ENCODE data around the gene SPDYA.

The SPDYA gene

DNA sequence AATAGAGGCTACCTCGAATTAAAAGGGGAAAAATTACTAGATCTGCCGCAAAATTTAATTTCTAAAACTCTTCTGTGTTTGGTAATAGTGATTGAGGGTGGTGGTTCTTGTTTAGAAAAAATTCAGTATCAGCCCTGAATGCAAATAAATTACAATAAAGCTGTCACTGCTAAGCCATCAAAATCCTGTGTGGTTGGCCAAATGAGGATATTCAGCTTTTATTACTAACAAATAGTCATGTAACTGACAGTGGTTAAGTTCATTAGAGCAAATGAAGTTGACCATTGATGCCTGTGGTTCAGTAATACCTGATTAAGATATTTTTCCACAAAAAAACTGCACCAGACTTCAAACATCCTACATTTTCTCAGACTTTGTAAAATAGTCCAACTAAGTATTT is 44.6 kb upstream of the SPDYA start:
- H4K20me1 ChIP-seq (ENCODE audit: insufficient read depth, low read length): peaks cover 84% of the 10 kb centered on the region
- H3K9me3 ChIP-seq (replicated peaks; ENCODE audit: insufficient read depth, low read length): no peaks in the 10 kb centered on the region
- no peak overlapping the region for H3K4me2 ChIP-seq (ENCODE audit: low read depth, low read length)
- TF ChIP-seq CTCF (IDR thresholded peaks at IDR 0.05; ENCODE audit: low read length) (no peak), EZH2phosphoT487 (IDR thresholded peaks at IDR 0.05; ENCODE audit: low read length) (no peak)
- no peak overlapping the region for H3K4me3 ChIP-seq (ENCODE audit: low read length)
- no peaks in the 10 kb centered on the region for H3K9me2 ChIP-seq (replicated peaks; ENCODE audit: insufficient read depth, low read length)
- peaks cover 99% of the 10 kb centered on the region for H3K79me2 ChIP-seq (ENCODE audit: low read length)
- no peak overlapping the region for H3K9ac ChIP-seq (ENCODE audit: low read length)
- H3K4me1 ChIP-seq (ENCODE audit: low read length): no peaks in the 10 kb centered on the region
- no peak for DNase-seq
- H3K27ac ChIP-seq (ENCODE audit: low read length): no peak overlapping the region
- H2AFZ ChIP-seq (ENCODE audit: low read length): no peak overlapping the region
- H3K36me3 ChIP-seq (replicated peaks; ENCODE audit: insufficient read depth, low read length): no peaks in the 10 kb centered on the region
- no peaks in the 10 kb centered on the region for H3K27me3 ChIP-seq (replicated peaks; ENCODE audit: insufficient read depth, low read length)
- H3F3A ChIP-seq (ENCODE audit: insufficient read depth, low read length): no peaks in the 10 kb centered on the region

- Histone ChIP-seq H3K79me2 (ENCODE audit: low read length) (peaks cover 99% of the 10 kb centered on the region), H3K9me2 (replicated peaks; ENCODE audit: insufficient read depth, low read length) (no peaks in the 10 kb centered on the region), H3K4me3 (ENCODE audit: low read length) (no peak overlapping the region), H3K27ac (ENCODE audit: low read length) (no peak overlapping the region), H4K20me1 (ENCODE audit: insufficient read depth, low read length) (peaks cover 81% of the 10 kb centered on the region), H2AFZ (ENCODE audit: low read length) (no peak overlapping the region), H3F3A (ENCODE audit: insufficient read depth, low read length) (no peaks in the 10 kb centered on the region), H3K36me3 (replicated peaks; ENCODE audit: insufficient read depth, low read length) (no peaks in the 10 kb centered on the region), H3K4me1 (ENCODE audit: low read length) (no peaks in the 10 kb centered on the region), H3K27me3 (replicated peaks; ENCODE audit: insufficient read depth, low read length) (no peaks in the 10 kb centered on the region), H3K4me2 (ENCODE audit: low read depth, low read length) (no peak overlapping the region), H3K9ac (ENCODE audit: low read length) (no peak overlapping the region), H3K9me3 (replicated peaks; ENCODE audit: insufficient read depth, low read length) (no peaks in the 10 kb centered on the region)
- no peak for DNase-seq
- TF ChIP-seq CTCF (IDR thresholded peaks at IDR 0.05; ENCODE audit: low read length) (no peak), EZH2phosphoT487 (IDR thresholded peaks at IDR 0.05; ENCODE audit: low read length) (no peak), EZH2 (optimal IDR thresholded peaks at IDR 0.05; ENCODE audit: low read depth, low read length) (no peak)
Observed at GRCh38 chr2:28767337-28767736, 43.3 kb upstream of the SPDYA start.

GRCh38 chr2:28768422-28768821 is 42.2 kb upstream of the SPDYA start:
- no peak for DNase-seq
- no peak overlapping the region for H3K4me2 ChIP-seq (ENCODE audit: low read depth, low read length)
- H3K36me3 ChIP-seq (replicated peaks; ENCODE audit: insufficient read depth, low read length): no peaks in the 10 kb centered on the region
- no peak for TF ChIP-seq CTCF (IDR thresholded peaks at IDR 0.05; ENCODE audit: low read length)
- H2AFZ ChIP-seq (ENCODE audit: low read length): no peak overlapping the region
- no peaks in the 10 kb centered on the region for H3K27me3 ChIP-seq (replicated peaks; ENCODE audit: insufficient read depth, low read length)
- no peak overlapping the region for H3K4me3 ChIP-seq (ENCODE audit: low read length)
- H3K9ac ChIP-seq (ENCODE audit: low read length): no peak overlapping the region
- peaks cover 81% of the 10 kb centered on the region for H4K20me1 ChIP-seq (ENCODE audit: insufficient read depth, low read length)
- H3K9me3 ChIP-seq (replicated peaks; ENCODE audit: insufficient read depth, low read length): no peaks in the 10 kb centered on the region
- no peak overlapping the region for H3K27ac ChIP-seq (ENCODE audit: low read length)
- no peaks in the 10 kb centered on the region for H3K9me2 ChIP-seq (replicated peaks; ENCODE audit: insufficient read depth, low read length)
- peaks cover 99% of the 10 kb centered on the region for H3K79me2 ChIP-seq (ENCODE audit: low read length)
- no peaks in the 10 kb centered on the region for H3F3A ChIP-seq (ENCODE audit: insufficient read depth, low read length)
- no peaks in the 10 kb centered on the region for H3K4me1 ChIP-seq (ENCODE audit: low read length)

DNA sequence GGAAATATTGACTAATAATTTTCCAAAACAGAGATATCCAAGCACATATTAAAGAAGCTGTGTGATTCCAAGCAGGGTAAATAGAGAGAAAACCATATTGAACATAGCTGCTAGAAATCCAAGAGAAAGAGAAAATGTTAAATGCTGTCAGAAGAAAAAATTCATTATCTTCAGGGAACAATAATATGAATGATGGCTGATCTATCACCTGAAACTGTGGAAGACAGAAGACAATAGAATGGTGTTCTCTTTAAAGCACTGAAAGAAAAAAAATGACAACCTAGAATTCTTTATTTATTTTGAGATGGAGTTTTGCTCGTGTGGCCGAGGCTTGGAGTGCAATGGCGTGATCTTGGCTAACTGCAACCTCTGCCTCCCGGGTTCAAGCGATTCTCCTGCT is 41.7 kb upstream of the SPDYA start:
- H3F3A ChIP-seq (ENCODE audit: insufficient read depth, low read length): no peaks in the 10 kb centered on the region
- H3K27ac ChIP-seq (ENCODE audit: low read length): no peak overlapping the region
- no peaks in the 10 kb centered on the region for H3K9me2 ChIP-seq (replicated peaks; ENCODE audit: insufficient read depth, low read length)
- H2AFZ ChIP-seq (ENCODE audit: low read length): no peak overlapping the region
- H3K4me1 ChIP-seq (ENCODE audit: low read length): no peaks in the 10 kb centered on the region
- H4K20me1 ChIP-seq (ENCODE audit: insufficient read depth, low read length): peaks cover 81% of the 10 kb centered on the region
- H3K36me3 ChIP-seq (replicated peaks; ENCODE audit: insufficient read depth, low read length): no peaks in the 10 kb centered on the region
- H3K9ac ChIP-seq (ENCODE audit: low read length): no peak overlapping the region
- no peak overlapping the region for H3K4me3 ChIP-seq (ENCODE audit: low read length)
- H3K9me3 ChIP-seq (replicated peaks; ENCODE audit: insufficient read depth, low read length): no peaks in the 10 kb centered on the region
- H3K79me2 ChIP-seq (ENCODE audit: low read length): peaks cover 99% of the 10 kb centered on the region
- no peak for DNase-seq
- no peaks in the 10 kb centered on the region for H3K27me3 ChIP-seq (replicated peaks; ENCODE audit: insufficient read depth, low read length)
- no peak for TF ChIP-seq EZH2 (optimal IDR thresholded peaks at IDR 0.05; ENCODE audit: low read depth, low read length)
- no peak for TF ChIP-seq EZH2phosphoT487 (IDR thresholded peaks at IDR 0.05; ENCODE audit: low read length)
- no peak for TF ChIP-seq CTCF (IDR thresholded peaks at IDR 0.05; ENCODE audit: low read length)
- no peak overlapping the region for H3K4me2 ChIP-seq (ENCODE audit: low read depth, low read length)

All from MM.1S (cell line).